Adrenal gland (tissue), 5 donors: ENCODE results near the gene SLC5A8.

Experiments used
- POLR2A ChIP-seq, 2 donors: fragments of 450-650 bp; IDR thresholded peaks; one replicate each; pipeline ENCODE4 v1.6.1; 2017; ENCODE audit warnings: antibody characterized with exemption in 2 of 2, mild to moderate bottlenecking in 2 of 2, moderate library complexity in 1 of 2
- TF ChIP-seq, protein P1 (sequence below), 6 experiments: fragments of 450-650 bp in 4 of 6; fragments of 200-600 bp in 2 of 6; sonication (generic) in 1 of 6; IDR thresholded peaks; 1 replicate in 5 of 6; 2 replicates in 1 of 6; pipeline versions ENCODE4 v1.5.1 to v1.8.0; 2016 to 2021; ENCODE audit warnings: antibody characterized with exemption in 6 of 6, mild to moderate bottlenecking in 2 of 6, moderate library complexity in 1 of 6
- donor health status: DM: no; HTN: no; CAD: no.

- TF ChIP-seq, protein P1, sequence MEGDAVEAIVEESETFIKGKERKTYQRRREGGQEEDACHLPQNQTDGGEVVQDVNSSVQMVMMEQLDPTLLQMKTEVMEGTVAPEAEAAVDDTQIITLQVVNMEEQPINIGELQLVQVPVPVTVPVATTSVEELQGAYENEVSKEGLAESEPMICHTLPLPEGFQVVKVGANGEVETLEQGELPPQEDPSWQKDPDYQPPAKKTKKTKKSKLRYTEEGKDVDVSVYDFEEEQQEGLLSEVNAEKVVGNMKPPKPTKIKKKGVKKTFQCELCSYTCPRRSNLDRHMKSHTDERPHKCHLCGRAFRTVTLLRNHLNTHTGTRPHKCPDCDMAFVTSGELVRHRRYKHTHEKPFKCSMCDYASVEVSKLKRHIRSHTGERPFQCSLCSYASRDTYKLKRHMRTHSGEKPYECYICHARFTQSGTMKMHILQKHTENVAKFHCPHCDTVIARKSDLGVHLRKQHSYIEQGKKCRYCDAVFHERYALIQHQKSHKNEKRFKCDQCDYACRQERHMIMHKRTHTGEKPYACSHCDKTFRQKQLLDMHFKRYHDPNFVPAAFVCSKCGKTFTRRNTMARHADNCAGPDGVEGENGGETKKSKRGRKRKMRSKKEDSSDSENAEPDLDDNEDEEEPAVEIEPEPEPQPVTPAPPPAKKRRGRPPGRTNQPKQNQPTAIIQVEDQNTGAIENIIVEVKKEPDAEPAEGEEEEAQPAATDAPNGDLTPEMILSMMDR (IDR thresholded peaks at IDR 0.05) = no peak
- no peak for TF ChIP-seq POLR2A (IDR thresholded peaks at IDR 0.05)
Measured at GRCh38 chr12:101200824-101201223, 9.2 kb downstream of the SLC5A8 start.
